Uterus (tissue), 4 donors: ENCODE measurements around the gene FMC1. TPM values are rescaled to one million over a fixed set of nuclear protein-coding genes. Genes with fewer than 3 reads are reported as not detected.

Experiments used
- DNase-seq, 2 donors: peaks; one replicate each; pipeline ENCODE4 v3.0.0-alpha.2; 2019 to 2020
- H3K27ac ChIP-seq, 2 donors: fragments of 200-600 bp; sonication (generic); 1 replicate in 1 of 2; 2 replicates in 1 of 2; pipeline ENCODE4 v1.5.1; 2016 to 2018
- H3K27me3 ChIP-seq, 2 donors: fragments of 200-600 bp; sonication (generic); one replicate each; pipeline ENCODE4 v1.5.1; 2018 to 2019; ENCODE audit warnings: control low read depth in 1 of 2
- H3K36me3 ChIP-seq, 2 donors: fragments of 200-600 bp; sonication (generic); one replicate each; pipeline ENCODE4 v1.5.1; 2019; ENCODE audit warnings: control low read depth in 1 of 2
- H3K4me1 ChIP-seq, 2 donors: fragments of 200-600 bp; sonication (generic); one replicate each; pipeline ENCODE4 v1.5.1; 2018 to 2019; ENCODE audit warnings: control low read depth in 1 of 2
- H3K4me3 ChIP-seq, 2 donors: fragments of 200-600 bp; sonication (generic); 1 replicate in 1 of 2; 2 replicates in 1 of 2; pipeline ENCODE4 v1.5.1; 2018 to 2019; ENCODE audit warnings: mild to moderate bottlenecking in 1 of 2
- H3K9me3 ChIP-seq, 2 donors: fragments of 200-600 bp; sonication (generic); one replicate each; pipeline ENCODE4 v1.5.1; 2019; ENCODE audit warnings: control low read depth in 1 of 2
- CTCF ChIP-seq, 4 experiments: fragments of 200-600 bp in 2 of 4; fragments of 450-650 bp in 2 of 4; sonication (generic) in 2 of 4; IDR thresholded peaks; one replicate each; pipeline ENCODE4 v1.5.1; 2016 to 2019; ENCODE audit warnings: antibody characterized with exemption in 4 of 4, mild to moderate bottlenecking in 2 of 4, moderate library complexity in 1 of 4
- POLR2A ChIP-seq, 2 donors: fragments of 450-650 bp; IDR thresholded peaks; one replicate each; pipeline ENCODE4 v1.6.1; 2016; ENCODE audit warnings: antibody characterized with exemption in 2 of 2, mild to moderate bottlenecking in 1 of 2, moderate library complexity in 1 of 2
- intact Hi-C: fragments of 100-400 bp; cut with DNase I; formaldehyde crosslinking; loops from one replicate; pipeline ENCODE4 v1.15.1; 2023; ENCODE audit warnings: low total_unique reads
- total RNA-seq, 4 donors: library from RNA; depleted of rRNA in 3 of 4; stranded (reverse); fragments of >200 nt in 3 of 4; gene quantifications; one replicate each; pipeline versions ENCODE4 v1.1.0 to v1.2.4, GENCODE V29; 2014 to 2023
- donor health status: DM: yes; HTN: yes; CAD: no.

FMC1 gene
- total RNA-seq, 4 donors from 2014 or later = 4.1 to 17.9 (median 8.6) TPM

DNA sequence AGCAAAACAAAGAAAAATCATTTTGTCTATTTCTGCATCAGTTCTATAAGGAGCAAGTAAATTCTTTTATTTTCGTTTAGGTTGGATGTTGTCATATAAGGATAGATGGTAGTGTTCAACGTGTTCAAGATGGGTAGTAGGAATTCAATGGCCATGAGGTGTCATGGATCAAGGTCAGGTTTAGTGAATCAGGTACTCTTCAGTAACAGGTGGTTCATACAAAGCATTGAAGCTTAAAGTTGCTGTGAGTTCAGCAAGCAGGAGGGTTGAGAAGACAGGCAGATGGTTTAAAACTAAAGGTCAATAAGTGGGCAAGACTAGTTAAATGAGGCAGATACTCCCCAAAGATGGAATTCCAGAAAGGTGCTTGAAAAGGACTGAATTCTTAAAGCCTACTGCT is 24.2 kb downstream of the FMC1 start:
- TF ChIP-seq CTCF (IDR thresholded peaks at IDR 0.05) = no peak
- no peak for TF ChIP-seq POLR2A (IDR thresholded peaks at IDR 0.05)

GRCh38 chr7:139366400-139366799 is 25.3 kb downstream of the FMC1 start:
- Histone ChIP-seq H3K9me3 (no peaks in the 10 kb centered on the region), H3K27ac (no peak overlapping the region), H3K27me3 (no peaks in the 10 kb centered on the region), H3K36me3 (no peaks in the 10 kb centered on the region), H3K4me1 (no peaks in the 10 kb centered on the region), H3K4me3 (no peak overlapping the region)
- intact Hi-C loops = no loop called here
- no peak for DNase-seq
- TF ChIP-seq CTCF (IDR thresholded peaks at IDR 0.05) (no peak), POLR2A (IDR thresholded peaks at IDR 0.05) (no peak)

More for the DNA sequence above, 24.2 kb downstream of the FMC1 start:
- Histone ChIP-seq H3K36me3 (no peaks in the 10 kb centered on the region), H3K27me3 (no peaks in the 10 kb centered on the region), H3K9me3 (no peaks in the 10 kb centered on the region), H3K4me3 (no peak overlapping the region), H3K4me1 (no peaks in the 10 kb centered on the region), H3K27ac (no peak overlapping the region)
- DNase-seq = no peak
- intact Hi-C loops = no loop called here

DNA sequence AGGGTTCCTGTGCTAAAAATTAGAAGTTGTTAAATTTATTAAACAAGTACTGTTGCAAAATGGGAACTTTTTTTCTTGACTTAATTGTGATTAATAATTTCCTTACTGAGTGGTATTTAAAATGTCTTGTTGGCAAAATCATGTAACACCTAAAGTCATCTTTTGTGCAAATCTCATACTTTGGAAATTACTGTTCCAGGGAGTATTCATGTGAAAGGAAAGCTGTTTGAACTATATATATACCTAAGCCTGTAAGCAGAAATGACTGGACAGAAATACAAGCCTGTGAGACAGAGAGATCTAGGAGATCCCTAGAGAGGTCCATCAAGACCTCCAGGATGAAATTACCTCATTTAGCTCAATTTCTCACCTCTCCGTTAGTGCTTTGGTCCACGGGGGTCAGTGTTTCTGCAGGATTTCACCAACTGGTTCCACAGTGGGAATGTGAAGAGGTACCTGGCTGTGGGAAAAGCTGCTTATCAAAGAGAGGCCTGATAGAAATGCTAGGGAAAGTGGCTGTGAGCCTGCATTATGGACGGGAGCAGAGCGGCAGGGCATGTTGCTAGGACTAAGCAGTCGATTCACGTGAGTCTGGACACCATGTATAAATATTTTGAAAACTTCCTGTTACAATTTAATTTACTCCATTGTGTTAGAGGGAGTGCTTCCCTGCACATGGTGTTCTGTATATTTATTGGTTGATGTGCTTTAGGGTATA is 26.5 kb downstream of the FMC1 start:
- H3K36me3 ChIP-seq = no peaks in the 10 kb centered on the region
- H3K27me3 ChIP-seq = no peaks in the 10 kb centered on the region
- DNase-seq = no peak
- TF ChIP-seq POLR2A (IDR thresholded peaks at IDR 0.05) (no peak), CTCF (IDR thresholded peaks at IDR 0.05) (no peak)
- H3K27ac ChIP-seq = no peak overlapping the region
- H3K4me1 ChIP-seq = no peaks in the 10 kb centered on the region
- H3K9me3 ChIP-seq = no peaks in the 10 kb centered on the region
- intact Hi-C loops = no loop called here
- H3K4me3 ChIP-seq = no peak overlapping the region

GRCh38 chr7:139370301-139370942 is 29.3 kb downstream of the FMC1 start:
- Histone ChIP-seq H3K4me3 (no peak overlapping the region), H3K36me3 (no peaks in the 10 kb centered on the region), H3K27me3 (no peaks in the 10 kb centered on the region), H3K27ac (no peak overlapping the region), H3K9me3 (no peaks in the 10 kb centered on the region), H3K4me1 (peaks cover 0 to 3% of the 10 kb centered on the region in 2 donors)
- TF ChIP-seq POLR2A (IDR thresholded peaks at IDR 0.05) (no peak), CTCF (IDR thresholded peaks at IDR 0.05) (no peak)
- DNase-seq = no peak
- intact Hi-C loops = no loop called here

GRCh38 chr7:139370943-139371313 is 29.8 kb downstream of the FMC1 start:
- DNase-seq = no peak
- TF ChIP-seq CTCF (IDR thresholded peaks at IDR 0.05) (no peak), POLR2A (IDR thresholded peaks at IDR 0.05) (no peak)
- intact Hi-C loops = no loop called here
- Histone ChIP-seq H3K27ac (no peak overlapping the region), H3K4me1 (peaks cover 0 to 3% of the 10 kb centered on the region in 2 donors), H3K36me3 (no peaks in the 10 kb centered on the region), H3K27me3 (no peaks in the 10 kb centered on the region), H3K9me3 (no peaks in the 10 kb centered on the region), H3K4me3 (no peak overlapping the region)
